SK-N-DZ (cell line): ENCODE measurements around the gene RBFOX1.

ENCODE experiments used
- DNase-seq: peaks from one replicate; pipeline ENCODE4 v3.0.0-alpha.2; 2015; ENCODE audit warnings: low spot score

The RBFOX1 gene

GRCh38 chr16:7334801-7335560, 2.3 kb downstream of the RBFOX1 start:
- DNase-seq = peak; percentile 9

- DNase-seq = no peak
These were observed 3.5 kb downstream of the RBFOX1 start for GRCh38 chr16:7335991-7336634.

- DNase-seq = no peak
These were observed 4.1 kb downstream of the RBFOX1 start for GRCh38 chr16:7336742-7337141.

DNA sequence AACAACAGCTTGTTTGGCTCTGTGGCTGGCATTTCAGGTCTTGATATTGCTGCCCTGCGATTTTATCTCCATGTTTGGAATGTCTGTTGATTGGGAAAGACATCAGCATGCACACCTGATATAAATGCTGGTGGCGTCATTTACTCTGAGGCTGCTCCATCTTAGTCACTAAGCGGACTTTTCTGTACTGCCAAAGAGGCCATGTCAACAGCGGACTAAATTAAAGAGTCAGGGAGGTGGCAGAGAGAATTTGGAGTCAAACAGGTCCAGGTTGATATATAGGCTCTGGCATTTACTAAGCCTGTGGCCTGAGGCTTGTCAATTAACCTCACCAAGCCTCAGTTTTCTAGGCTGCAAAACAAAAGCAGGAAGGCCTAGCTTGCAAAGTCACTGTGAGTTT, 6.2 kb downstream of the RBFOX1 start:
- DNase-seq = no peak

DNA sequence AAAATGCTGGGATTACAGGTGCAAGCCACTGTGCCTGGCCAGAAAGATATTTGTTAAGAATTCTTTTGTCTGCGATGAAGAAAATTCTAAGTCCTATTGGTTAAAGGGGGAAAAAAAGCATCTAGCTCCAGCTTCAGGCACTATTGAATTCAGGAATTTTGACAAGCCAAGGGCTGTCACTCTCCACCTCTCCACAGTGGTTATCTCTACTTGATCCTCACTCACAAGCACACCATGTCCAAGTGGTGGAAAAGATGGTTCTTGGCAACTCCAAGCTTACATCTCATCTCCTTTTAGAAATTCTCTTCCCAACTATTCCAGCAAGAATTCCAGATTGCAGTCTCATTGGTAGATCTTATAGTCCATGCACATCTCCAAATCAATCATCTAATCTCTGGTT, 7.1 kb downstream of the RBFOX1 start:
- DNase-seq = no peak

DNA sequence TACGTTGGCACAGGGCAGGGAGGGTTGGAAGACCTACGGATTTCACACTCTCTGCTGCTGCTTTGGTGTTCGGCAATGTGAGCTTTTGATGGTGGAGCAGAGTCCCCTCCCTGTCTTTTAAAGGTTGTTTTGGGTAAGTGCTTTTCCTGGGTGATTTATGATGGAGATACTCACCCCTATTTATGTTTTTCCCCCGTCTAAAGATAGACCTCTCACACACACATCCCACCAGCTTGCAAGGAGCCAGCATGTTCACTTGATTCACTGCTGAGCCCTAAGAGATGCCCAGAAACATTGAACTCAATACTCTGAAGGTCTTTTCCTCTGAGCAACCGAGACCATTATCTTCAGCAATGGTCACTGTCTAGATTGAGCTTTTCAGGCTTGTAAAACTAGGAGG, 8.3 kb downstream of the RBFOX1 start:
- no peak for DNase-seq

GRCh38 chr16:7342598-7342997, 10.0 kb downstream of the RBFOX1 start:
- no peak for DNase-seq

GRCh38 chr16:7343243-7343642, 10.6 kb downstream of the RBFOX1 start:
- DNase-seq = no peak

GRCh38 chr16:7344830-7345780, 12.5 kb downstream of the RBFOX1 start:
- DNase-seq = no peak

GRCh38 chr16:7350806-7351205, 18.2 kb downstream of the RBFOX1 start:
- no peak for DNase-seq

GRCh38 chr16:7351610-7352510, 19.2 kb downstream of the RBFOX1 start:
- no peak for DNase-seq

- DNase-seq = no peak
These were observed 23.1 kb downstream of the RBFOX1 start for GRCh38 chr16:7355758-7356157.

- DNase-seq = no peak
These were observed 28.9 kb downstream of the RBFOX1 start for GRCh38 chr16:7361416-7362129.

DNA sequence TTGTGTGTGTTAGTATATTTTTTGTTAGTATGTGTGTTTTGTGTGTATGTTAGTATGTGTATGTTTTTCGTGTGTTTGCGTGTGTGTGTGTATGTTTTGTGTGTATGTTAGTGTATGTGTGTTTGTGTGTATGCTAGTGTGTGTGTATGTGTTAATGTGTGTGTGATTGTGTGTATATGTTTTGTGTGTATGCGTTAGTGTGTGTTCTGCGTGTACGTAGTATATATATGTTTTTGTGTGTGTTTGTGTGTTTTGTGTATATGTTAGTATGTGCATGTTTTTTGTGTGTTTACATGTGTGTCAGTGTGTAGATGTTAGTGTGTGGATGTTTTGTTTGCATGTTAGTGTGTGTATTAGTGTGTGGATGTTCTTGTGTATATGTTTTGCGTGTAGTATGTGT, 29.6 kb downstream of the RBFOX1 start:
- DNase-seq = no peak

- DNase-seq = peak; percentile 40
These were observed 31.1 kb downstream of the RBFOX1 start for GRCh38 chr16:7363422-7364417.

GRCh38 chr16:7366041-7366440, 33.4 kb downstream of the RBFOX1 start:
- DNase-seq = no peak

DNA sequence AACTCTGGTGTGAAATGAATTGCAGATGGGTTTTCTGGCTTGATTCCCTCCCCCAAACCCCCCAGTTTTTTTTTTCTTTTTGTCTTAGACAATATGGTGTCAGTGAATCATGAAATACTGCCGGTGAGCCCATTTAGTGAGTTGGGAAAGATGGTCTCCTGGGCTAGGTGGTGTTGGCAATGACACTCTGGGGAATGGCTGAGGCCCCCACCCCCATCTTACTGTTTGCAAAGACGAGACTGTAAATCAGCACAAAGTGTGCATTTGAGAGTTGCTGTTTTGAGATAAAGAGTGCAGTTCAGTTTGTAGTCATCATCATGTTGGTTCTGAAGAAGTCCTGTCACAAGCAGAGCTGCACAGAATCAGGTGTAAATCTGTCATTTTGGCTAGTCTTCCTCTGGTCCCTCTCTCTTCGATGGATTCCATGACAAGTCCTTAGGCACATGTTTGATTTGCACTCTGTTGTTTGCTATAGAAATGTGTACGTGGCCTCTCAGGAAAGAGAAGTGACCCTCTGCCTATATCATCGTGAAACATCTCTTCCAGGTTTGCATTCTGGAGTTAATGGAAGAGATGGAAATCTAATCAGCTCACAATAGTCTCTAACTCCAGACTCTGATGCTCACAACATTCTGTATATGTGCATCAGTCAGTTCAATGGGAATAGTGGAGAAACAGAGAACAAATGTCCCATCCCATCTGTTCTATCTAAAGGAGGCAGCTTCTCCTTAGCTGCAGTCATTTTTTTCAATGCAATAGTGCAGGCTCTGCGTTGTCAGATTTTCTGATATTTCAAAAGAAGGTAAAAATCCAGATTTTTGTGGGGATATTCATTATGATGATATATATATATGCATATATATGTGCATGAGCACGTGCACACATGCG, 34.6 kb downstream of the RBFOX1 start:
- DNase-seq = peak; percentile 80

- no peak for DNase-seq
These were observed 36.6 kb downstream of the RBFOX1 start for GRCh38 chr16:7369204-7369603.
